Measurements from ENCODE around the gene DCC.

Gene DCC, protein sequence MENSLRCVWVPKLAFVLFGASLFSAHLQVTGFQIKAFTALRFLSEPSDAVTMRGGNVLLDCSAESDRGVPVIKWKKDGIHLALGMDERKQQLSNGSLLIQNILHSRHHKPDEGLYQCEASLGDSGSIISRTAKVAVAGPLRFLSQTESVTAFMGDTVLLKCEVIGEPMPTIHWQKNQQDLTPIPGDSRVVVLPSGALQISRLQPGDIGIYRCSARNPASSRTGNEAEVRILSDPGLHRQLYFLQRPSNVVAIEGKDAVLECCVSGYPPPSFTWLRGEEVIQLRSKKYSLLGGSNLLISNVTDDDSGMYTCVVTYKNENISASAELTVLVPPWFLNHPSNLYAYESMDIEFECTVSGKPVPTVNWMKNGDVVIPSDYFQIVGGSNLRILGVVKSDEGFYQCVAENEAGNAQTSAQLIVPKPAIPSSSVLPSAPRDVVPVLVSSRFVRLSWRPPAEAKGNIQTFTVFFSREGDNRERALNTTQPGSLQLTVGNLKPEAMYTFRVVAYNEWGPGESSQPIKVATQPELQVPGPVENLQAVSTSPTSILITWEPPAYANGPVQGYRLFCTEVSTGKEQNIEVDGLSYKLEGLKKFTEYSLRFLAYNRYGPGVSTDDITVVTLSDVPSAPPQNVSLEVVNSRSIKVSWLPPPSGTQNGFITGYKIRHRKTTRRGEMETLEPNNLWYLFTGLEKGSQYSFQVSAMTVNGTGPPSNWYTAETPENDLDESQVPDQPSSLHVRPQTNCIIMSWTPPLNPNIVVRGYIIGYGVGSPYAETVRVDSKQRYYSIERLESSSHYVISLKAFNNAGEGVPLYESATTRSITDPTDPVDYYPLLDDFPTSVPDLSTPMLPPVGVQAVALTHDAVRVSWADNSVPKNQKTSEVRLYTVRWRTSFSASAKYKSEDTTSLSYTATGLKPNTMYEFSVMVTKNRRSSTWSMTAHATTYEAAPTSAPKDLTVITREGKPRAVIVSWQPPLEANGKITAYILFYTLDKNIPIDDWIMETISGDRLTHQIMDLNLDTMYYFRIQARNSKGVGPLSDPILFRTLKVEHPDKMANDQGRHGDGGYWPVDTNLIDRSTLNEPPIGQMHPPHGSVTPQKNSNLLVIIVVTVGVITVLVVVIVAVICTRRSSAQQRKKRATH (N-terminal part only)
- total RNA-seq, result 0 reads per million in 4 donors

DNA sequence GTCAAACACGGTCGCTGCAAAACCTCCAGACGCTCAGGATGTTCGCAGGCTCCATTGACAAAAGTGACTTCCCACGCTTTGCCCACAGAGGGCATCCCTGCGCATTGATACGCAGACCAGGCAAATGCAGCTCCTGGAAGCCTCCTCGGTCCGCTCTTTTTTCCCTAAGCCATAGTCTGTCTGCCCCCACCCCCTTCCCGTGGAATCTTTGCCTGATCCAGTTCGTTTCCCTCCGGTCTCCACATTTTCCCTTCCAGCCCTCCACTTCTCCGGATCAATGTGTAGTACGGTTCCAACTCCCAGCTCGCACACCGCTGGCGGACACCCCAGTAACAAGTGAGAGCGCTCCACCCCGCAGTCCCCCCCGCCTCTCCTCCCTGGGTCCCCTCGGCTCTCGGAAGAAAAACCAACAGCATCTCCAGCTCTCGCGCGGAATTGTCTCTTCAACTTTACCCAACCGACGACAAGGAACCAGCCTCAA, at the start of gene DCC:
Gene DCC (plus strand): TSS at position 307 of the 481 bp plus-strand sequence. CDS start 591 bp downstream, outside the sequence.
- DNase-seq, result no peak

DNA sequence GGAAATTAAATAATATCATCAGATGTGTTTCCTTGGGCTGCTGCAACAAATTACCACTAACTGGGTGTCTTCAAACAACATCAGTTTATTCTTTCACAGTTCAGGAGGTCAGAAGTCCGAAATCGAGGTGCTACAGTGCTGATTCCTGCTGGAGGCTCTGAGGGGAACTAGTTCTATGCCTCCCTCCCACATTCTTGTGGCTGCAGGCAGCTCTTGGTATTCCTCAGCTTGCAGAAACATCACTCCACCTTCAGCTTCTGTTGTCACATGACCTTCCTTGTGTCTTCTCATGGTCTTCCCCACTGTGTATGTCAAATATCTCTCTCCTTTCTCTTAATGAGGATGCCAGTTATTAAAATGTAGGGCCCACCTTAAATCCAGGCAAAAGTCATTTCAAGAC, 29.3 kb upstream of the DCC start:
- DNase-seq, result no peak

DNA sequence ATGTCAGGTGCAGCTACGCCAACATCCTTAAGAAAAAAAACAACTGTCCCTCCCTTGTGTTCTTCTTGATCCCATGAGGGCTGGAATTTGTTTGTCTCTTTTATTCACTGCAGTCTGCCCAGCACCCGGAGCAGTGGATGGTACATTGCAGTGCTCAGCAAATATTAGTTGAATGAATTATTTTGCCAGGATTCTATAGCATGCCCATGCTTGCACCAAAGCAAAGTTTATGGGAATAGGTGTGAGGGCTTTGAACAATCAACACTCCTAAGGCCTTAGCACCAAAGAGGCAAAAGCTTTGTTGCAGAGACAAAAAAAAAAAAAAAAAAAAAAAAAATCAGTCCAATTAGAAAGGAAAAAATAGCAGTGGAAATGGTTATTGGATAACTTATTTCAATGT, 28.7 kb upstream of the DCC start:
- no peak for DNase-seq

GRCh38 chr18:52312346-52312745, 27.7 kb upstream of the DCC start:
- DNase-seq, result no peak

GRCh38 chr18:52313213-52313612, 26.8 kb upstream of the DCC start:
- DNase-seq, result no peak

DNA sequence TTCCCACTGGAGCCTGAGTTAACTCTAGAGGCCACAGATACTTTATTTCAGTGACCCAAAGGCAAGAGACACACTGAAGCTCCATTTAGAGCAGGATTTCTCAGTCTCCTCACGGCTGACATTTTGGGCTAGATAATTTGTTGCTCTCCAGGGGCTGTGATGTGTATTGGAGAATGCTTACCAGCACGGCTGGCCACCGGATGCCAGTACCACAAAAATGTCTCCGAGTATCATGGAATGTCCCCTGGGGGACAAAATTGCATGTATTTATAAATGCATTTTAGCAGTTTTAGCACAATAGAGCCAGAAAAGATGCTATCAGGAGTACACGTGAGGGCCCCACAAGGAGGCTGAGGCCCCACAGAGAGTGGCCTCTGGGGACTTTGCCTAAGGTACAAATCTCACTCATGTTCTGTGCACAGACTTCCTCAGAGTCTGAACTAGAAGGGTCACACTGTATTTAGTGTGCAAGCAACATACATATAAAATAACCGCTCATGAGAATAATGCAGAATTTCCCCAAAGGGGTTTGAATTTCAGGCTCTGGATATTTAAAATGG, 20.5 kb upstream of the DCC start:
- no peak for DNase-seq

- DNase-seq, result no peak
Measured at GRCh38 chr18:52322307-52322706, 17.7 kb upstream of the DCC start.

DNA sequence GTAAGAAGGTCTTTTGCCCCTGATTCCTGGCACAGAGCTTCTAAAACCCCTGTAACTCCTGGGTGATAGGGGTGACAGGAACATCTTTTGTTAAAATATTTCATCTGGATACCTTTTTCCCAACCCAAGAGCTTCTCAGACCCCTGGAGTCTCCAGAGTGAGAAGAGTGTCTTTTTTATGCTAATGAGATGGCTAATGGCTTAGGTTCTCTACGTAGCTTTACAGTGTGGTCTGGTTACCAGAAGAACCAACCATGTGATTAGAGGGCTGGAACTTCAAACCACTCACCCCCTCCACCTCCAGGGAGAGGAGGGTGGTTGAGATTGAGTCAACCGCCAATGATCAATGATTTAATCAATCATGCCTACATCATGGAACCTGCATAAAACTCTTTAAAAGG, 16.2 kb upstream of the DCC start:
- no peak for DNase-seq

- no peak for DNase-seq
Measured at GRCh38 chr18:52325997-52326396, 14.0 kb upstream of the DCC start.

GRCh38 chr18:52333860-52334259, 6.1 kb upstream of the DCC start:
- no peak for DNase-seq

DNA sequence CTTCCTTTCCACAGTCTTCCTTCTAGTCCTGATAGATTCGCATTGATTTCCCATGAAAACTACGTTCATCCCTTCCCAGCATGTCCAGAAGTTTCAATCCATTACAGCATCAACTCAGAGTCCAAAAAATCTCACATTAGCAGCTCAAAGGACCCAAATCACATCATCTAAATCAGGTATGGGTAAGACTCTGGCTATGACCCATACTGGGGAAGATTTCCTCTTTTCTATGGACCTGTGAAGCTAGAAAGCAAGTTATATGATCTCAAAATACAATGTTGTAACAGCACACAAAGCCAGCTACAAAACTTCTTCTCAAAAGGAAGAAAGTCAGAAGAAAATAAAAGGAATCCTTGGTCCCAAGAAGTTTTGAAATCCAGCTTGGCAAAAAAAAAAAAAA, 5.7 kb upstream of the DCC start:
- no peak for DNase-seq

GRCh38 chr18:52334896-52335295, 5.1 kb upstream of the DCC start:
- DNase-seq, result no peak

DNA sequence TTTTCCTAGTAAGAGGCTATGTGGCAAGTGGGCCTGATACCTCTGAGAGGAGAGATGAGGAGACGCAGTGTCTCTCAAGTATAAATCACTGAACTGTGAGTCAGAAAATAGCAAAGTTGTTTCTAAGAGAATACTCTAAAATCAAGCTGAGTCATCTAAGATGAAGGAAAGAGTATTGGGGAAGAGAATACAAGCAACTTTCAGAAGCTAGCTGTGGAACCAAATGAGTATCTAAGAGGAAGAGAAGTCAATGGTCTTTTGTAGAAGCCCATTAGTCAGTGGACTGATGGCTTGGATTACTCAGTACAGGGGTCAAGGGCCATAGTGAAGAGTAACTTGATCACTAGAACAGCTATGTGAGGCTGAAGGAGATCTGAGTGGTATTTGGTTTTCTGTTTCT, 2.7 kb upstream of the DCC start:
- DNase-seq, result no peak

DNA sequence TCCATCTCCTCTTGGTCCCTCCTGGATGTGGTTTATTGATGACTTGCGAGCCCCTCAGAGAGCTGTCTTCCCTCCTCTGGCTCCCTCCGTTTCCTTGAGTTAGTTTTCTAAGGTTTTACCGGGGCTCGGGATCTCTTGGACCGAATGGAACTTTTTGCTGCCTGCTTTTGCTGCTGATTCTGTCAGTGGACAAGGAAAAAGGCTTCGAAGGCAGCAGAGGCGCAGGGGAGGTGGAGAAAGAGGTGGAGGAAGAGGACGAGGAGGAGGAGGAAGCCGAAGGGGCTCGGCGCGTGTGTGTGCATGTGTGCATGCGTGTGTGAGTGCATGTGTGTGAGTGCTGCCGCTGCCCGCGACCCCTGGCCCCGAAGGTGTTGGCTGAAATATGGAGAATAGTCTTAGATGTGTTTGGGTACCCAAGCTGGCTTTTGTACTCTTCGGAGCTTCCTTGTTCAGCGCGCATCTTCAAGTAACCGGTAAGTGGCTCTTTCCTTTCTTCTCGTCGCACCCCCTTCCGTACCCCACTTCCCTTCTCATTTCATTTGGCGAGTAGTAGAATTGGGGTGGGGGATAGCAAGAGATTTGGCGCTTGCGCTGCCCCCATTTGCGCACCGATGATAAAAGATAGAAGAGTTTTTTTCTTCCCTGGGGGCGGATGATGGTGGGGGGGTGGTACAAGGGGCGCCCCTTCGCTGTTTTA, 557 bp downstream of the DCC start:
- no peak for DNase-seq

GRCh38 chr18:52341103-52341432, 1.1 kb downstream of the DCC start:
- DNase-seq, result no peak

DNA sequence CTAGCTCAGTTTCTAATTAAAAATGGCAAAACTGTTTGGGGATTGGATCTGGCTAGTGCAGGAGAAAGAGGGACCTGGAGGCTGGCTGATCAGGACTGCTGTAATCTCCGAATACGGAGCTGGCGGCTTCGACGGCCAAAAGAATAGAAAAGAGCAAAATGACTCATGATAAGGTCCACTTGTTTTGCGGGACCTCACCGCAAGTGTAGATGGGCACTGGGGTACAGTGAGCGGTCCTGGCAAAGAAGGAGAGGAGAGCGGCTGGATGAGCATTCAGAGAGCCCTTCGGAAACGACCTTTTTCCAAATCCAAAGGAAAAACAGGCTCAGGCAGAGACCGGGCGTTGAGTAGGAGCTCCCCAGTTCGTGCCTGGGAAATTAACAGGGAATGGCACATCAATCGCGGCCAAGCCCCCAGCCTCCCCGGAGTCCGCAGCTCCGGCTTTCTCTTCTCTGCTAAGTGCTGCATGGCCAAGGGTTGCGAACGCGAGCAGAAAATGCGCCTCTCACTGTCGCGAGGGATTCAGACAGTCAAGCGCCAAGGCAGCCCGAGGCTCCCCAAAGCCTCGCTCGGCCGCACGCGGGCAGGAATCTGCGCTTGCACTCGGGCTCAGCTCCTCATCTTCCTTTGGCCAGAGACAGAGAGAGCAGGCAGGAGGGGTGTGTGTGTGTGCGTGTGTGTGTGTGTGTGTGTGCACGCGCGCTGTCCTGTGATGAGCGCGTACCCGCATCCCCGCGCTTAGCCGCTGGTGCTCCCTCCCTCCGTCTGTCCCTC, 1.8 kb downstream of the DCC start:
- DNase-seq, result no peak

GRCh38 chr18:52342456-52342855, 2.5 kb downstream of the DCC start:
- DNase-seq, result no peak

GRCh38 chr18:52343138-52343537, 3.1 kb downstream of the DCC start:
- DNase-seq, result no peak

GRCh38 chr18:52343731-52344340, 3.8 kb downstream of the DCC start:
- DNase-seq, result no peak

DNA sequence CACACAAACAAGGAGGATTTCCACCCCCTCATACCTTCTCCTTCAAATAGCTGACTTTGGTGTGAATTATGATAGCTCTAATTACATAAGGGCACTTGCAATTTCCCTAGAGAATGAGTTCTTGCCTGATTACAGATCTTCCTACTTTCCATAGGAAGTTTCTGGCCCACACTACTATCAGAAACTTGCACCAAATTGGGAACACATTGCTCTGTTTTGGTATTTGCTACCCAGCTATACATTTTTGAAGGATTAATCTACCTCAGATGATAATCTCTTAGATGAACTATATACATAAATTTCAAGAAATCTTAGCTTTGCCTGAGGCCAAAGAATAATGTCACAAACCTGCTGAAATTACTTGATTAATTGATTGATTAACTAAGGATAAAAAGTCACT, 4.9 kb downstream of the DCC start:
- no peak for DNase-seq

GRCh38 chr18:52345428-52345827, 5.4 kb downstream of the DCC start:
- DNase-seq, result no peak
